ENCODE measurements around the gene SV2B.

- TF ChIP-seq POLR2AphosphoS5 (IDR thresholded peaks at IDR 0.05; ENCODE audit: low read depth), result no peak
- TF ChIP-seq, protein P1, sequence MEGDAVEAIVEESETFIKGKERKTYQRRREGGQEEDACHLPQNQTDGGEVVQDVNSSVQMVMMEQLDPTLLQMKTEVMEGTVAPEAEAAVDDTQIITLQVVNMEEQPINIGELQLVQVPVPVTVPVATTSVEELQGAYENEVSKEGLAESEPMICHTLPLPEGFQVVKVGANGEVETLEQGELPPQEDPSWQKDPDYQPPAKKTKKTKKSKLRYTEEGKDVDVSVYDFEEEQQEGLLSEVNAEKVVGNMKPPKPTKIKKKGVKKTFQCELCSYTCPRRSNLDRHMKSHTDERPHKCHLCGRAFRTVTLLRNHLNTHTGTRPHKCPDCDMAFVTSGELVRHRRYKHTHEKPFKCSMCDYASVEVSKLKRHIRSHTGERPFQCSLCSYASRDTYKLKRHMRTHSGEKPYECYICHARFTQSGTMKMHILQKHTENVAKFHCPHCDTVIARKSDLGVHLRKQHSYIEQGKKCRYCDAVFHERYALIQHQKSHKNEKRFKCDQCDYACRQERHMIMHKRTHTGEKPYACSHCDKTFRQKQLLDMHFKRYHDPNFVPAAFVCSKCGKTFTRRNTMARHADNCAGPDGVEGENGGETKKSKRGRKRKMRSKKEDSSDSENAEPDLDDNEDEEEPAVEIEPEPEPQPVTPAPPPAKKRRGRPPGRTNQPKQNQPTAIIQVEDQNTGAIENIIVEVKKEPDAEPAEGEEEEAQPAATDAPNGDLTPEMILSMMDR (IDR thresholded peaks at IDR 0.05; ENCODE audit: insufficient read depth, low read length), result no peak
Measured at GRCh38 chr15:91182101-91182500, 82.0 kb downstream of the SV2B start.

All from HL-60 (cell line).